ENCODE measurements around the gene ZBTB48.

The ZBTB48 gene

DNA sequence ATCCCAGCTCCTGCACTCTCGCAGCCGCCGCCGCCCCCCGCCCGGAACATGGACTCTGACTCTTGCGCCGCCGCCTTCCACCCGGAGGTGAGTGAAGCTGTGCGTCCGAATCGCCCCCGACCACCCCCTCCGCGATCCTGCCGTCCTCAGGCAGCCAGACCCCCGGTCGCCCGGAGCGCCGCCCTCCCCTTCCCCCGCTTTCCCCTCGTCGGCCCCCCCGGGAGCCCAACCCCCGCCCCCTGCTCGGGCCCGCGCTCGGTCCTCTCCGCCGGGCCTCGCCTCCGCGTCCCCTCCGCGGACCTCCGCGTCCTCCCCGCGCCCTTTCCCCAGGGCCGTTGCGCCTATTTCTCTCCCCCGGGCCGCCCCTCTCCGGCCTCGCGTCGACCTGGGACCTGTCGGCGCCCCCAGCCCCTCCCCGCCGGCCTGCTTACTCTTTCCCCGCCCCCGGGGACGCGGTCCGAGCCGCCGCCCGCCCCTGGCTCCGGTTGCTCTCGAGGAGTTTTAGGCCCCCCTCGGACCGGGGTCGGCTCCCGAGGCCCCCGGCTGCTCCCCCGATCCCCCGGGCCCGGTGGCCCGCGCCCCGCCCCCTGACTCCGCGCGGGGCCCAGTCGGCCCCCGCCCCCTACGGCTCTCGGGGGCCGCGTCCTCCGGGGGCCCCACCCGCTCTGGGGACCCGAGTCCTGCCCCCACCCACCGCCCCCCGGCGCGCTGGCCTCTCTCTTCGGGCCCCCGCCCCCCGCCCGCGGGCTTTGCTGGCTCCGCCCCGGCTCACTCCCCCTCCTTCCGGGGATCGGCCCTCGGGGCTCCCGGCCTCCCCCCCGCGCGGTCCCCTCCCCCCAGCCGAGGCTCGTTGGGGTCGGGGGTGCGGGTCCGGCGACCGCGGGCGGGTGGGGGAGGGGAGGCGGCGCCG is 34.5 kb downstream of the ZBTB48 start:
- DNase-seq (ENCODE audit: low read depth), result no peak

GRCh38 chr1:6614929-6615785 is 35.4 kb downstream of the ZBTB48 start:
- DNase-seq (ENCODE audit: low read depth), result no peak

GRCh38 chr1:6619045-6619444 is 39.3 kb downstream of the ZBTB48 start:
- no peak for DNase-seq (ENCODE audit: low read depth)

DNA sequence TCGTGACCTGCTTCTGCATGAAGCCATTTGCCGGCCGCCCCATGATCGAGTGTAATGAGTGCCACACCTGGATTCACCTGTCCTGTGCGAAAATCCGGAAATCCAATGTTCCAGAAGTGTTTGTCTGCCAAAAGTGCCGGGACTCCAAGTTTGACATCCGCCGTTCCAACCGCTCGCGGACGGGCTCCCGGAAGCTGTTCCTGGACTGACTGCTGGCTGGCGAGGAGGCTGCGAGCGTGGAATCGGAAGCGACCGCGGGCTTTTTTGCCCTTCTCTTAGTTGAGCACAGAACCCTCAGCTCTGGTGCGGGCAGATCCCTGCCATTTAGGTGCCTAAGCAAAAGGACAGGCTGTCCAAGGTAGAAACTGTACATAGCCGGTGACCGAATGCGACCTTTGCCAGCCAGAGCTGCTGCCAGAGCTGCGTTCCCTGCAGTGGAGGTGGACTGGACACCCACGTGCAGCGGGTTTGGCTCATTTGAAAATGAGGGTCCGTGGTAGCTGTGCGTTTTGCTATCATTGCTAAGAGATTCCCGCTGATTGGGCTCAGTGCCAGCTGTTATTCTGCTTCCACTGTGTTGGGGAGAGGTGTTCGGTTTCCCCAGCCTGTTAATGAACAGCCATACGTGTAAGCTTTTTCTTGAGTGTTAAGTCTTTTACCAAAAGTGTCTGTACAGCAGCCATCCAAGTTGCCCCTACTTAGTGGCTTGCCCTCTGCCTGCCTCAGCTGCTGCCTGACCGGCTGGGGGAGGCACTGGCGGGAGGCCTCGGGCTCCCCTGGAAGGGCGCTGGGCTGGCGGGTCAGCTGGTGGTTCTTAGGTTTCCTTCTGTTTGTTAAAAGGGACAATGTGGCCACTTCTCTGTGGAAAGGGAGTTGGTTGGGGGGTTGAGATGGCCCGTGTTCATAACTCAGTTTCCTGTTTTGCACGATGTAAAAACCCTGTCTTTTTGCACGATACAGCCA is 41.9 kb downstream of the ZBTB48 start:
- no peak for DNase-seq (ENCODE audit: low read depth)

DNA sequence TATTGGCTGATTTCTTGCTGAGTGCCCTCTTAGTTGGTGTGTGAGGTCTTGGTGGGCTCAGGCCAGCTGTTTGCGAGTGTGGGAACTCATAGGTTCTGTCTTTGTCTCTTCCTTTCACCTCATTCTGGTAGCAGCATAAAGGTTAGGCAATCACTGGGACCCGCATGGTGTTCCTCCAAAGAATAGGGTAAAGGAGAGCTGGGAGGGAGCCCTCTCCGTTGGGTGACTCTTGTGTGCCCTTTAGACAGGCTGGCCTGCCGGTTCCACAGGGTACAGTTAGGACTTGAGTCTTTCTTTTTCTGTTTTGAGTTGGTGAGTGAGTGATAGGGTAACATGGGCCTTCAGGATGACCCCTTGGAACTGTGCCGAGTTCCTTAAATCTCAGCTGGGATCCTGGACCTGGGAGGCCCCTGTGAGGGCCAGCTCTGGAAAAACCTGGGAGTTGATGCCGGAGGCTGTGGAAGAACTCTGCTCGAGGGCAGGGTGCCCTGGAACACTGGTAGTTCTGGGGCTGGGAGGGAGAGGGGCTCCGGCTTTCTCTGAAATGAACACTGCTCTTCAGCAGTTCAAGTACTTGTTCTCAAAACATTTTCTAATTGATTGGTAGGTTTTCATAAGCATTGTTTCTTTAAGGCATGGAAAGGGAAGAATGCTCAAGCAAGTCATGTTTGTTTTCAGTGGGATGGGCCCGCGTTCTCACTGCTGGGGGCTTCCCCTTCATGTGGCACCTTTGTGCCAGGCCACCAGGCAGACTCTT is 42.8 kb downstream of the ZBTB48 start:
- DNase-seq (ENCODE audit: low read depth), result no peak

- no peak for DNase-seq (ENCODE audit: low read depth)
Measured at GRCh38 chr1:6623269-6623965, 43.6 kb downstream of the ZBTB48 start.

- DNase-seq (ENCODE audit: low read depth), result peak; percentile 81
Measured at GRCh38 chr1:6624710-6625583, 45.2 kb downstream of the ZBTB48 start, which contains the start of gene THAP3. Gene THAP3, plus strand, starts transcription at chr1:6624868. Its CDS starts 351 bp downstream, at chr1:6625219.

DNA sequence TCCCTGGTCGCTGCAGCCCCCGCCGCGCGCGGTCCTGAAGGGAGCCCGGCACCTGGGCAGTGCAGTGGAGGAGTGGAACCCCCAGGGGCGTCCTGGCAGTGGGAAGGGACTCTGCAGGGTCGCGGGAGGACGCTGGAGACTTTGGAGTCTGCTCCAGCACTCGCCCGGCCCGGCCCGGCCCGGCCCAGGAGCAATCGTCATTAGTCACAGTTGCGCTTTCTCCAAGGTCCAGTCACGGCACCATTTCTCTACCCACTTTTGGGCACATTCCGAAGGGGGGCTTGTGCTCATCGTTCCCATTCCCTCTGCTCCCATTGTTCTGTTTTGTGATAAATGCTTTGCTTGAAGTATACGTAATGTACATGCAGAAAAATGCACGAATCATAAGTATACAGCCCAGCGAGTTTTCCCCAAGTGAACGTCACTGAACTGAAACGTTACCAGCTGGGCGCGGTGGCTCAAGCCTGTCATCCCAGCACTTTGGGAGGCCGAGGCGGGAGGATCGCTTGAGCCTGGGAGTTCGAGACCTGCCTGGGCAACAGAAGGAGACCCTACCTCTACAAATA is 45.9 kb downstream of the ZBTB48 start:
- no peak for DNase-seq (ENCODE audit: low read depth)

DNA sequence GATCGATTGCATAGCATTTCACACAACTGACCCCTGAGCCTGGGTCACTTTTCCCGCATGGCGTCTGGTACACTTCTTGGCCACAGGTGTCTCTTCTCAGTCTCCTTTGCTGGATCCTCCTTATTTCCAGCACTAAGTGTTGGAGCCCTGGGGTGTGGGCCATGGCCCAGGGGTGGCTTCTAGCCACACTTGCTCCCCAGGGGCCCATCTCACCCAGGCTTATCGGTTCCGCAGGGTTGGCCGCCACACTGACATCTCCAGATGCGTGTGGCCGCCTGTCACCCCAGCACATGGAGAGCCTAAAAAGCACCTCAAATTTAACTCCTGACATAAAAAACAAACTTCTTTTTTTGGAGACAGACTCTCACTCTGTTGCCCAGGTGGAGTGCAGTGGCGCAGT is 47.2 kb downstream of the ZBTB48 start:
- no peak for DNase-seq (ENCODE audit: low read depth)

DNA sequence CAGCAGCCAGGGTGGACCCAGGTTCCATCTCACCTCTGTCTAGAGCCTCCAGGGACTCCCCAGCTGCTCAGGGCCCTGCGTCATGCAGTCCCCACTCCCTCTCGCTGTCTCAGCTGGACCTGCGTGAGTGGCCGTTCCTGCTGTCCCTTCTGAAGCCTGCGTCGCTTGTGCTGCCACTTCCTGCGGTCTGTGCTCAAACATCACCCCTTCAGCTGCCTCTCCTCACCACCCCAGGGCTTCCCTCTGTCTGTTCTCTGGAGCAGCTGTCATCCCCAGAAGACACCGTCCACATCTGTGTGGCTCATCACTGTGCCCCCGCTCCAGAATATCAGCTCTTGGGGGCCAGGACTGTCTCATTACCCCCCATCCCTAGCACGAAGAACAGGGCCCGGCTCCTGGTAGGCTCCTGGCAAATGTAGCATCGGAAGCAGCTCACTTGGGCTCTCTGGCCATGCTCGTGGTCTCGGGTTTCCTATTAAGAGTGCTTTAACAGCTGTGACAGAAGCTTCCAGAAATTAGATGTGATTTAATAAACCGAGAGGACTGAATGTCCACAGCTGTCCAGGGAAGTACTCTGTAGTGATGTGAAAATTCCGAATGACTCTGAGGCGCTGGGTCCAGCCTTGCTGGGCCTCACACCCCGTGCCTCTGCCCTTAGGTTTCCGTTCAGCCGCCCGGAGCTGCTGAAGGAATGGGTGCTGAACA is 48.2 kb downstream of the ZBTB48 start:
- no peak for DNase-seq (ENCODE audit: low read depth)

- DNase-seq (ENCODE audit: low read depth), result no peak
Measured at GRCh38 chr1:6628971-6629479, 49.2 kb downstream of the ZBTB48 start.

DNA sequence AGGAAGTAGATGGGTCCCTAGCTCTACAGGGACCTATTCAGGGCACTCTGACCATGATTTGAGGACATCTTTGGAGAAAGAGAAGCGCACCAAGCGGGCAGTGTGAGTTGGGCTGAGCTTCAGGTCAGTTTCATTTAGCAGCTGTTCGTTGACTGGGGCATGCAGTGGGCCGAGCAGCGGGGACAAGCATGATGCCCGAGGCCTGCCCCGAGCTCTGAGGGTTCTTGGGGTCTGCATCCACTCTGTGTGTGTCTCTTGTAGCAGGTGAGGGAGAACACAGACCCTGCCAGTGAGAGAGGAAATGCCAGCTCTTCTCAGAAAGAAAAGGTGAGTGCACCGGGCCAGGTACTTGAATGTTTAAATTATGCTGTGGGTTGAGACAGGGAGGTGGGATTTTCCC is 50.2 kb downstream of the ZBTB48 start:
- DNase-seq (ENCODE audit: low read depth), result no peak

DNA sequence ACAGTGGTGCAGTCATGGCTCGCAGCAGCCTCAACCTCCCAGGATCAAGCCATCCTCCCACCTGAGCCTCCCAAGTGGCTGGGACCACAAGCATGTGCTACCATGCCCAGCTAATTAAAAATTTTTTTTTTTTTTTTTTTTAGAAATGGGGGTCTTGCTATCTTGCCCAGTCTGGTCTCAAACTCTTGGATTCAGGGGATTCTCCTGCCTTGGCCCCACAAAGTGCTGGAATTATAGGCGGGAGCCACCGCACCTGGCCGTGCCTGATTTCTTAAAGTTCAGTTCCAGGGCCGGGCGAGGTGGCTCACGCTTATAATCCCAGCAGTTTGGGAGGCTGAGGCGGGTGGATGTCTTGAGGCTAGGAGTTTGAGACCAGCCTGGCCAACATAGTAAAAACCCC is 51.3 kb downstream of the ZBTB48 start:
- DNase-seq (ENCODE audit: low read depth), result no peak

DNA sequence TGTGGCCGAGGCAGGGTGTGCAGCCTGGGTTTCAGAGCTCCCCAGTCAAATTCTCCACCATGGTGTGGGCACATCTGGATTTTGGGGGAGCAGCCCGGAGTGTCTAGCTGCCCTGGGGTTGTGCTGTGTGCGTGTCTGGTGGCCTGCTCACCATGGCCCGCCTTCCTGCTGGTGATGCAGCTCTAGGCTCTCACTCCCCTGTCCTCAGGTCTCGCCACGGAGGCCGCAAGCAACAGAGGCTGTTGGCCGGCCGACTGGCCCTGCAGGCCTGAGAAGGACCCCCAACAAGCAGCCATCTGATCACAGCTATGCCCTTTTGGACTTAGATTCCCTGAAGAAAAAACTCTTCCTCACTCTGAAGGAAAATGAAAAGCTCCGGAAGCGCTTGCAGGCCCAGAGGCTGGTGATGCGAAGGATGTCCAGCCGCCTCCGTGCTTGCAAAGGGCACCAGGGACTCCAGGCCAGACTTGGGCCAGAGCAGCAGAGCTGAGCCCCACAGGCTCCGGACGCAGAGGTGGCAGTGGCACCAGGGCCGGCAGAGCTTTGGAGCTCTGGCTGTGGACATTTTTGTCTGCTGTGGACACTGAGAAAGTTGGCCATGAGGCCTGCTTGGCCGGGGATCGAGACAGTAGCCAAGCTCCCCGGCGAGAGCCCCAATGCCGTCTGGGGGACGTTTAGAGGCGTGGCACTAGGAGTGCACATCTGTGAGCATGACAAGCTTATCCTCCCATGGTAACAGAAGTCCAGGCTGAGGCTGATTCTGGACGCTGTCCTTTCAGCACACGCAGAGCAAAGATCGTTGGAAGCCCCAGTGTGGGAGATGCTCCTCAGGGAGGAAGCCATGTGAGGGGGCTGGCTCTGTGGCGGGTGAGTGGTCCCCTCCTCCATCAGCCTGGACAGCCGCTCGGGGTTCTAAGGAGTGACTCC is 53.1 kb downstream of the ZBTB48 start:
- DNase-seq (ENCODE audit: low read depth), result no peak

- DNase-seq (ENCODE audit: low read depth), result no peak
Measured at GRCh38 chr1:6634371-6635052, 54.7 kb downstream of the ZBTB48 start.

GRCh38 chr1:6635161-6635909 is 55.5 kb downstream of the ZBTB48 start:
- no peak for DNase-seq (ENCODE audit: low read depth)
